Measurements from ENCODE around the gene HERPUD2. TPM values are rescaled to one million over a fixed set of nuclear protein-coding genes. Genes with fewer than 3 reads are reported as not detected.

The HERPUD2 gene
- total RNA-seq, 2 donors from 2014 or later = 24.3 to 59.2 TPM

GRCh38 chr7:35731349-35731748 is 36.4 kb upstream of the HERPUD2 start:
- Histone ChIP-seq H3K27me3 (replicated peaks; ENCODE audit: insufficient read depth) (no peaks in the 10 kb centered on the region), H3K9me3 (no peaks in the 10 kb centered on the region), H3K27ac (no peak overlapping the region), H3K4me1 (ENCODE audit: control insufficient read depth in 1 of 2, low read depth in 2 of 2) (peaks cover 13 to 15% of the 10 kb centered on the region in 2 donors), H3K36me3 (no peaks in the 10 kb centered on the region), H3K4me3 (no peak overlapping the region)
- DNase-seq (ENCODE audit: low spot score) (no peak), ATAC-seq (ENCODE audit: insufficient number of reproducible peaks, low FRiP score, low read depth) (no peak)
- no peak for TF ChIP-seq CTCF (IDR thresholded peaks at IDR 0.05)

- Histone ChIP-seq H3K27ac (no peak overlapping the region), H3K9me3 (no peaks in the 10 kb centered on the region), H3K36me3 (no peaks in the 10 kb centered on the region), H3K27me3 (replicated peaks; ENCODE audit: insufficient read depth) (no peaks in the 10 kb centered on the region), H3K4me3 (no peak overlapping the region), H3K4me1 (ENCODE audit: control insufficient read depth in 1 of 2, low read depth in 2 of 2) (peaks cover 13 to 15% of the 10 kb centered on the region in 2 donors)
- DNase-seq (ENCODE audit: low spot score) (no peak), ATAC-seq (ENCODE audit: insufficient number of reproducible peaks, low FRiP score, low read depth) (no peak)
- no peak for TF ChIP-seq CTCF (IDR thresholded peaks at IDR 0.05)
Measured at GRCh38 chr7:35729061-35729783, 34.3 kb upstream of the HERPUD2 start.

DNA sequence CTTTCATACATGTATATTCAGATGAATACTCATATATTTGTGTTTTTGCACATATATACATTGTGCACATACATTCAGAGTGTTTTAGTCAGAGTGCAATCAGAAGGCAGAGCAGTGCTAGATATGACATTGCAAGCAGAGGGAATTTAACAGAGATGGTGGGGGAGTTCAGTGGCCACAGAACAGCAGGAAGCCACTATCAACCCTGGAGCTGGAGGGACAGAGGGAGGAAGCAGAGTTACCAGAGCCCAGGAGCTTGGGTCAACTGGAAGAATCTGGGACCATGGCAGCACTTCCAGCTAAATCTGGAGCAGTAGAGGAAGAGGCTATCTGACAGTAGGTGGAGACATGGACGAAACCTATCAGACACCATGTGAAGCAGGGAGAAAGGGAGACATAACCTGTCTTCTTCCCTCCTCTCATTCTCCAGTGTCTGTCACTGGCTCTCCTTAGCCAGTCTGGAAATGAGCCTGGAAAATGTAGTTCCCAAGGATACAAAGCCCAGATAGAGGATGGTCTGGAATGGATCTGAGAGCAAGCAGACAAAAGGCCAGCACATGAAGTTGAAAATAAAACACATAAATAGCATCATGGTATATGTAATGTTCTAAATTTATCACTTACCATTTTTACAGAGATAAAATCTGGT is 33.6 kb upstream of the HERPUD2 start:
- H3K27ac ChIP-seq = no peak overlapping the region
- H3K36me3 ChIP-seq = no peaks in the 10 kb centered on the region
- H3K4me1 ChIP-seq (ENCODE audit: control insufficient read depth in 1 of 2, low read depth in 2 of 2) = peaks cover 13 to 15% of the 10 kb centered on the region in 2 donors
- H3K4me3 ChIP-seq = no peak overlapping the region
- no peak for TF ChIP-seq CTCF (IDR thresholded peaks at IDR 0.05)
- H3K9me3 ChIP-seq = no peaks in the 10 kb centered on the region
- ATAC-seq (ENCODE audit: insufficient number of reproducible peaks, low FRiP score, low read depth) (no peak), DNase-seq (ENCODE audit: low spot score) (no peak)
- H3K27me3 ChIP-seq (replicated peaks; ENCODE audit: insufficient read depth) = no peaks in the 10 kb centered on the region

GRCh38 chr7:35727571-35727970 is 32.6 kb upstream of the HERPUD2 start:
- ATAC-seq (ENCODE audit: insufficient number of reproducible peaks, low FRiP score, low read depth) (no peak), DNase-seq (ENCODE audit: low spot score) (no peak)

More at GRCh38 chr7:35727571-35727970, 32.6 kb upstream of the HERPUD2 start:
- H3K4me3 ChIP-seq = no peak overlapping the region
- no peaks in the 10 kb centered on the region for H3K9me3 ChIP-seq
- H3K36me3 ChIP-seq = no peaks in the 10 kb centered on the region
- H3K4me1 ChIP-seq (ENCODE audit: control insufficient read depth in 1 of 2, low read depth in 2 of 2) = peaks cover 13 to 15% of the 10 kb centered on the region in 2 donors
- H3K27ac ChIP-seq = no peak overlapping the region
- TF ChIP-seq CTCF (IDR thresholded peaks at IDR 0.05) = no peak
- no peaks in the 10 kb centered on the region for H3K27me3 ChIP-seq (replicated peaks; ENCODE audit: insufficient read depth)

Data from thoracic aorta (tissue), 2 donors.